ENCODE results near the gene RRP1.

DNA sequence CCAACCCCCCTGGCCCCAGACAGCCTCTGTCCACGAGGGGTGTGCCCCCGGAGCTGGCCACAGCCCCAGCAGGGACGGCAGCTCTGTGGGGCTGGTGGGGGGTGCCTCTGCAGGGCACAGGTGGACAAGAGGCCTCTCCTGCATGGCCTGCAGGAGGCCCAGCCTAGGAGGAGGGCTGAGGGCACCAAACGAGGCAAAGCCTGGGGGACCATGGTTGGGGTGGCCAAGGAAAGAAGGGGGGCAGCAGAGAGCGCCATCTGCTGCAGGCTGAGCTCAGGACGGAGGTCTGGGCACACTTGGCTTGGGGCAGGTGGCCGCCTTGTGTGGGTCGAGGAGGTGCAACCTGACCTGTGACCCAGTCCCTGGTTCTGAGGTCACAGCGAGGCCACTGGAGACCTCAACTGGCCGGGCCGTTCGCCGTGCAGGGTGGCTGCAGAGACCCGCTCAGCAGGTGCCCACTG lies 27.3 kb downstream of the RRP1 start:
- TF ChIP-seq EZH2 (IDR thresholded peaks at IDR 0.05; ENCODE audit: low read length, missing control alignments), result no peak
- TF ChIP-seq, protein P1, sequence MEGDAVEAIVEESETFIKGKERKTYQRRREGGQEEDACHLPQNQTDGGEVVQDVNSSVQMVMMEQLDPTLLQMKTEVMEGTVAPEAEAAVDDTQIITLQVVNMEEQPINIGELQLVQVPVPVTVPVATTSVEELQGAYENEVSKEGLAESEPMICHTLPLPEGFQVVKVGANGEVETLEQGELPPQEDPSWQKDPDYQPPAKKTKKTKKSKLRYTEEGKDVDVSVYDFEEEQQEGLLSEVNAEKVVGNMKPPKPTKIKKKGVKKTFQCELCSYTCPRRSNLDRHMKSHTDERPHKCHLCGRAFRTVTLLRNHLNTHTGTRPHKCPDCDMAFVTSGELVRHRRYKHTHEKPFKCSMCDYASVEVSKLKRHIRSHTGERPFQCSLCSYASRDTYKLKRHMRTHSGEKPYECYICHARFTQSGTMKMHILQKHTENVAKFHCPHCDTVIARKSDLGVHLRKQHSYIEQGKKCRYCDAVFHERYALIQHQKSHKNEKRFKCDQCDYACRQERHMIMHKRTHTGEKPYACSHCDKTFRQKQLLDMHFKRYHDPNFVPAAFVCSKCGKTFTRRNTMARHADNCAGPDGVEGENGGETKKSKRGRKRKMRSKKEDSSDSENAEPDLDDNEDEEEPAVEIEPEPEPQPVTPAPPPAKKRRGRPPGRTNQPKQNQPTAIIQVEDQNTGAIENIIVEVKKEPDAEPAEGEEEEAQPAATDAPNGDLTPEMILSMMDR (conservative IDR thresholded peaks at IDR 0.05 in 1 of 2, IDR thresholded peaks at IDR 0.05 in 1 of 2; ENCODE audit: low read depth in 1 of 2, low read length in 2 of 2), result no peak

Data from fibroblast of lung (primary cell).